Brain pericyte (primary cell): ENCODE measurements around the gene RUVBL2.
"Not testable (repeated sequence)": the region's sequence is repeated elsewhere in the genome, so short reads cannot be mapped to it uniquely, and the experiment has no call there.

Experiments used
- DNase-seq: peaks from one replicate; pipeline ENCODE4 v3.0.0-alpha.2; 2012; ENCODE audit warnings: low read depth, low spot score

RUVBL2 gene

DNA sequence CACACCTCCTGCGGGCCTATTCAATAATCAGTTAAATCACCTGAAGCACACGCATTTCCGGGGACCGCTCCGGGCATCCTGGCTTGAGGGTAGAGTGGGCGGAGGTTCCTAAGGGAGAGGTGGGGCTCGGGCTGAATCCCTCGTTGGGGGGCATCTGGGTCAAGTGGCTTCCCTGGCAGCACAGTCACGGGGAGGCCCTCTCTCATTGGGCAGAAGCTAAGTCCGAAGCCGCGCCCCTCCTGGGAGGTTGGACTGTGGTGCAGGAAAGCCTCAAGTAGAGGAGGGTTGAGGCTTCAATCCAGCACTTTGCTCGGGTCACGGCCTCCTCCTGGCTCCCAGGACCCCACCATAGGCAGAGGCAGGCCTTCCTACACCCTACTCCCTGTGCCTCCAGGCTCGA lies 49.9 kb downstream of the RUVBL2 start, which contains the start of gene CGB5:
Gene CGB5, plus strand, starts transcription at position 301 of the 400 bp plus-strand sequence. CDS start 362 bp downstream, outside the sequence.
- DNase-seq = not testable (repeated sequence)

DNA sequence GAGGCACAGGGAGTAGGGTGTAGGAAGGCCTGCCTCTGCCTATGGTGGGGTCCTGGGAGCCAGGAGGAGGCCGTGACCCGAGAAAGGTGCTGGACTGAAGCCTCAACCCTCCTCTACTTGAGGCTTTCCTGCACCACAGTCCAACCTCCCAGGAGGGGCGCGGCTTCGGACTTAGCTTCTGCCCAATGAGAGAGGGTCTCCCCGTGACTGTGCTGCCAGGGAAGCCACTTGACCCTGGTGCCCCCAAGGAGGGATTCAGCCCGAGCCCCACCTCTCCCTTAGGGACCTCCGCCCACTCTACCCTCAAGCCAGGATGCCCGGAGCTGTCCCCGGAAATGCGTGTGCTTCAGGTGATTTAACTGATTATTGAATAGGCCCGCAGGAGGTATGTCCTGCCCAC lies 55.3 kb downstream of the RUVBL2 start, which contains the start of gene CGB8:
Gene CGB8, minus strand, starts transcription at position 101 of the 400 bp plus-strand sequence. CDS start 372 bp downstream, outside the sequence.
- DNase-seq = not testable (repeated sequence)

- not testable (repeated sequence) for DNase-seq
Observed at GRCh38 chr19:49049834-49050233, 56.1 kb downstream of the RUVBL2 start.

DNA sequence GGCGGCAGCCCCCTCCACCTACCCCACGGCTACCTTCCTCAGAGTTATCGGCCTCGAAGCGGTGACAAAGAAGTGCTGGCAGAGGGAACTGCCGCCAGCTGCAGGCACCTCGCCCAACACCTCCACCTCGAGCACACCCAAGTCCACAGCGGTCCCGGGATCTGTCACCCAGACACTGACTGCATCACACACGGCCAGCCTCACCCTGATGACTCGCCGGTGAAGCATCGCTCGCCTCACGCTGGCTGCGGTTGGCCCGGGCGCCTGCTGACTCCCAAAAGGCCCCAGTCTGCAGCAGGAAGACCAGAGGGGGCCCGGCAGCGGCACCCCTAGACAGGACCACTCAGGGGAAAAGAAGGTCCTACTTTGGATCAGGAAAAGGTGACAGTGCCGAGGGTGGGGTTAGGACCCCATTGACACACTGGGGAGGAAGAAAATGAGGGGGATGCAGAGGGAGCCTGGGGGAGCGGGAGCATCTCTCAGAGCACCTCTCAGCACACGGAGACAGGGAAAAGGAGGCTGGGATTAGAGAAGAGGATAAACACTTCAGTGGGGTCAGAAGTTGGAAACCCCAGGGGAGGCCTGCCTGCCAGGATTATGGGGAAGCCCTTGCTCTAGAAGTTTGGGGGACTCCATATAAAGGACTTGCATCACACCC lies 56.8 kb downstream of the RUVBL2 start:
- not testable (repeated sequence) for DNase-seq

- DNase-seq = no peak
Observed at GRCh38 chr19:49056101-49056901, 62.6 kb downstream of the RUVBL2 start.

DNA sequence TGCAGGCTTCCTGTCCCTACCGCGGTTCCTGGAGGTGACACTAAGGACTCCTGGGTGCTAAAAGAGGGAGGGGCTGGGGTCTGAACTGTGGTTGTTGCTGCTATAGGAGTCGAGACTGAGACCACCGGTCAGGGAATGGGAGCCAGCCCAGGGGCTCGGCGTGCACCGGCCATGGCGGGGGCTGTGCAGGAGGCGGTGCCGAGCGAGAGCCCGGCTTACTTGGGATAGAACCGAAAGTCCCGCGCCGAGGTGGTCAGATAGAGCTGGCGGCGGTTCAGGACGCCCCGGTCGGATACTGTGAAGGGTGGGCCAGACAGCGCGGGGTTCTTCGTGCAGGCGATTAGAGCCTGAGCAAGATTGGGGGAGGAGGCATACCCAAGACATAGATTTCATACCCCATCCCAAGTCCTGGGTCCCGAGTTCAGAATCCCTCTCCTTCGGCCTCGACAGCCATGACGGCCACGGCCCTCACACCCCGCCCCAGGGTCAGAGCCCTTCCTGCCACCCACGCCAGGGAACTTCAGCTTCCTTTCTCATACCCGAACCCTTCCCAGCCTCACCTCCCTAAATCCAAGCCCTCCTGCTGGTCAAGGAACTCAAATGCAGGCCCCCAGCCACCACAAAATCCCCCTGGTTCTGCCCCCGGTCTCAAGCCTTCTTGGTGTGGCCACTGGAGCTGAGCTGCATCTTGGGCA lies 63.4 kb downstream of the RUVBL2 start:
- DNase-seq = not testable (repeated sequence)

DNA sequence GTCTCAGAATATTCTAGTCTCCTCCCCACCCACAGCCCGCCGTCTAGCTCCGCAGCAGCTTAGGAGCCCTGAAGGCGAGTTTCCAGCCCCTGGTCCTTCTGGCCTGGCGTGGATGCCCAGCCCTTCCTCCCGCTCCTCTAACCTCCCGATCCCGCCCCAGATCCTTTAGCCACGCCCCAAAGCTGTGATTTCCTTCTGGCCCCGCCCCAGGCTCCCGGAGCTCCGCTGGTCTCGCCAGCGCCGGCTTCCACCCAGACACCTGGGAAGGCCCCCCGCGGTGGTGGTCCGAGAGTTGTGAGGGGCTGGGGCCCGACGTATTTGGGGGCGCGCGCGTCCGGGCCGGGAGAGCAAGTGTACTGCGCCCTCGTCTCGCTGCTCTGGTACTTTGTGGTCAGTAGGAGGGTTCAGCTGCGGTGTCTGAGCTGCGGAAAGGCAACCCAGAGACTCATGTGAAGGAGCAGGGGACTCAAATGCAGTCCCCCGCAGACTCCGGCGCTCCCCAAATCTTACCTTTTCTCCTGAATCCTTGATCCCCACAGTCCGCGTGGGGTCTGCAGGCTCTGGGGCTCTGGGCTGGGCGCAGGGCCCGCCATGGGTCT lies 64.0 kb downstream of the RUVBL2 start, which contains the start of gene CGB7:
Gene CGB7, minus strand, starts transcription at position 114 of the 599 bp plus-strand sequence. CDS start 2,374 bp downstream, outside the sequence.
- no peak for DNase-seq

DNA sequence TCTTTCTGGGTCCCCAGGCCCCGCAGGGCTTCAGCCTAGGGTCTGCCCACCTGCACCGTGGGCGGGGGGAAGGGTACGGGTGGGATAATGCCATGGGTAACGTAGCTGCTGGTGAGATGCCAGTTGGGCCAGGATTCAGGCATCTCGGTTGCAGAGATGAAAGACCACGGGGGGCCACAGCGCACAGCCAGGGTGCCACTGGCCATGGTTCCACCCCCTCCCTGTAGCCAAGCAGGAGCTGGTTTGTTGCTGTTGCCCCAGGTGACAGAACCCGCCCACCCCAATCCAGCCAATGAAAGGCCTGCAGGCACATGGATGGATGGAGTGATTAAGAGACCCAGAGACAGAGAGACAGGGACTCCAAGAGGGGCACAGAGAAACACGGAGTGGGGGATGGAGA lies 64.9 kb downstream of the RUVBL2 start:
- DNase-seq = no peak

- DNase-seq = no peak
Observed at GRCh38 chr19:49059053-49059452, 65.4 kb downstream of the RUVBL2 start.

DNA sequence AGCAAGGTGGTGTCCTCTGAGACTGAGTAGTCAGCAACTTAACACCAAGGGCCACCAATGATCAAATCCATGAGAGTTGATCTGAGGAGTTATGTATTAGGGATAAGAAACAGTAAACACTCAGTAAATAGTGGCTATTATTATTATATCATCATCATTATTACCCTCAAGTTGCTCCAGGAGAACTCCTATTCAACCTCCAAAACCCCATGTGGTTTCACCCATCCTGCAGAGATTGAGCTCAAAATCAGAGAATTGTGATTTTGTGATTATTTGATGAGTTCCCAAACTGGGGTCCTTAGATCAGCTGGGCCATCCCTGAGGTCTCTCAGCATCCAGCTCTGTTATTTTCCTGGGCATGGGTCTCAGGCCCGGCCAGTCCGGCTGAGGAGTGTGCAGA lies 67.3 kb downstream of the RUVBL2 start:
- no peak for DNase-seq

- DNase-seq = no peak
Observed at GRCh38 chr19:49061445-49061844, 67.8 kb downstream of the RUVBL2 start.

GRCh38 chr19:49064029-49064629 lies 70.4 kb downstream of the RUVBL2 start:
- no peak for DNase-seq

GRCh38 chr19:49064768-49065611 lies 71.3 kb downstream of the RUVBL2 start, which contains the start of gene NTF4:
TSS of gene NTF4 (minus strand) at chr19:49064818. CDS start at chr19:49061997, 2,821 bp downstream.
- DNase-seq = no peak
